Measurements from ENCODE around the gene OR5M10.

The OR5M10 gene

GRCh38 chr11:56543739-56544138, 33.8 kb downstream of the OR5M10 start:
- TF ChIP-seq CTCF (IDR thresholded peaks at IDR 0.05; ENCODE audit: extremely low read depth, missing control alignments): no peak
- no peak for DNase-seq (ENCODE audit: low spot score)

GRCh38 chr11:56543157-56543556, 34.4 kb downstream of the OR5M10 start, which contains the start of gene OR5M11:
OR5M11 (minus strand) TSS chr11:56543257; CDS start chr11:56543257, 0 bp downstream.
- no peak for TF ChIP-seq CTCF (IDR thresholded peaks at IDR 0.05; ENCODE audit: extremely low read depth, missing control alignments)

GRCh38 chr11:56533054-56533740, 44.3 kb downstream of the OR5M10 start:
- DNase-seq (ENCODE audit: low spot score): no peak
- TF ChIP-seq CTCF (IDR thresholded peaks at IDR 0.05; ENCODE audit: extremely low read depth, missing control alignments): no peak

More at GRCh38 chr11:56543157-56543556, 34.4 kb downstream of the OR5M10 start, which contains the start of gene OR5M11:
- DNase-seq (ENCODE audit: low spot score): no peak

GRCh38 chr11:56531856-56532255, 45.7 kb downstream of the OR5M10 start:
- DNase-seq (ENCODE audit: low spot score): no peak
- TF ChIP-seq CTCF (IDR thresholded peaks at IDR 0.05; ENCODE audit: extremely low read depth, missing control alignments): no peak
